HepG2 (cell line): ENCODE results near the gene LCAT.

Source experiments
- ARHGAP35 ChIP-seq: sonication (generic); formaldehyde crosslinking; IDR thresholded peaks from 2 replicates; pipeline ENCODE4 v1.9.0; 2022; ENCODE audit warnings: mild to moderate bottlenecking, inconsistent platforms, moderate library complexity, missing genetic modification reagents, borderline replicate concordance
- EZH2 ChIP-seq: conservative IDR thresholded peaks from 2 replicates; pipeline ENCODE4 v1.6.1; 2012; ENCODE audit warnings: mild to moderate bottlenecking, low read depth, low read length, moderate library complexity
- FOXK2 ChIP-seq: fragments of 450-650 bp; IDR thresholded peaks from 2 replicates; pipeline ENCODE4 v1.6.1; 2016
- MAFK ChIP-seq, 2 experiments: IDR thresholded peaks in 1 of 2; conservative IDR thresholded peaks in 1 of 2; 2 replicates each; pipeline ENCODE4 v1.6.1; 2011; ENCODE audit warnings: improper control_type of control experiment in 2 of 2, low read length in 2 of 2
- MAX ChIP-seq: IDR thresholded peaks from 2 replicates; pipeline ENCODE4 v1.6.1; 2012; ENCODE audit warnings: inconsistent platforms
- MYC ChIP-seq: sonication (generic); formaldehyde crosslinking; IDR thresholded peaks from 2 replicates; pipeline ENCODE4 v1.9.0; 2021; ENCODE audit warnings: missing genetic modification reagents, borderline replicate concordance
- RAD21 ChIP-seq: fragments of 450-650 bp; formaldehyde crosslinking; IDR thresholded peaks from 2 replicates; pipeline ENCODE4 v1.5.0; 2020; ENCODE audit warnings: mild to moderate bottlenecking
- RAD51 ChIP-seq: fragments of 450-650 bp; IDR thresholded peaks from 2 replicates; pipeline ENCODE4 v1.6.1; 2016; ENCODE audit warnings: borderline replicate concordance
- ZNF879 ChIP-seq: sonication (generic); formaldehyde crosslinking; IDR thresholded peaks from 2 replicates; pipeline ENCODE4 v1.8.1; 2023; ENCODE audit warnings: missing genetic modification reagents

GRCh38 chr16:67967183-67967957 lies 23.4 kb upstream of the LCAT start:
- no peak for TF ChIP-seq EZH2
- 0 out of 2 replicates have a peak, but pooled peaks have one; percentile 38 for TF ChIP-seq MYC
- no peak for TF ChIP-seq RAD21 (CRISPR knock-in tag)
- TF ChIP-seq ZNF879 (CRISPR knock-in tag): no peak
- TF ChIP-seq RAD51: no peak
- TF ChIP-seq FOXK2: no peak
- TF ChIP-seq ARHGAP35 (CRISPR knock-in tag): no peak
- no peak for TF ChIP-seq MAFK (conservative IDR thresholded peaks at IDR 0.05 in 1 of 2, IDR thresholded peaks at IDR 0.05 in 1 of 2; ENCODE audit: low read length in 2 of 2)
- no peak for TF ChIP-seq MAX
